Activated T-helper 2 cell treated with anti-CD3 and anti-CD28 coated beads, Interferon-gamma antibody, Interleukin-2, Interleukin-4, amounts not matched to agents 10 μg/mL and 5 μg/mL and 100 μg/mL, durations not matched to agents 14 hours and 24 hours and 36 hours (primary cell): ENCODE measurements around the gene HOXB3. TPM values are rescaled to one million over a fixed set of nuclear protein-coding genes. Genes with fewer than 3 reads are reported as not detected.
"Not testable (repeated sequence)": the region's sequence is repeated elsewhere in the genome, so short reads cannot be mapped to it uniquely, and the experiment has no call there.

ENCODE experiments used
- DNase-seq: peaks from one replicate; pipeline ENCODE4 v3.0.0; 2021; ENCODE audit warnings: low spot score
- H3K27ac Mint-ChIP-seq: one replicate; pipeline ENCODE4 v1.8.0; 2021; ENCODE audit warnings: mixed read lengths
- H3K27me3 Mint-ChIP-seq: one replicate; pipeline ENCODE4 v1.8.0; 2021; ENCODE audit warnings: low read depth, mixed read lengths
- H3K36me3 Mint-ChIP-seq: one replicate; pipeline ENCODE4 v1.8.0; 2021; ENCODE audit warnings: low read depth, mixed read lengths
- H3K4me1 Mint-ChIP-seq: one replicate; pipeline ENCODE4 v1.8.0; 2021; ENCODE audit warnings: low read depth, mixed read lengths
- H3K4me3 Mint-ChIP-seq: one replicate; pipeline ENCODE4 v1.8.0; 2021; ENCODE audit warnings: low read depth, mild to moderate bottlenecking, moderate library complexity, mixed read lengths
- H3K9me3 Mint-ChIP-seq: one replicate; pipeline ENCODE4 v1.8.0; 2021; ENCODE audit warnings: mixed read lengths
- intact Hi-C: fragments of 100-400 bp; cut with micrococcal nuclease; formaldehyde crosslinking; loops from one replicate; pipeline ENCODE4 v1.15.1; 2023
- total RNA-seq: library from RNA; stranded (reverse); gene quantifications from 2 replicates; pipeline ENCODE4 v1.2.3, GENCODE V29; 2022

The HOXB3 gene
- total RNA-seq, 1 donor from 2014 or later: 3.8 TPM

DNA sequence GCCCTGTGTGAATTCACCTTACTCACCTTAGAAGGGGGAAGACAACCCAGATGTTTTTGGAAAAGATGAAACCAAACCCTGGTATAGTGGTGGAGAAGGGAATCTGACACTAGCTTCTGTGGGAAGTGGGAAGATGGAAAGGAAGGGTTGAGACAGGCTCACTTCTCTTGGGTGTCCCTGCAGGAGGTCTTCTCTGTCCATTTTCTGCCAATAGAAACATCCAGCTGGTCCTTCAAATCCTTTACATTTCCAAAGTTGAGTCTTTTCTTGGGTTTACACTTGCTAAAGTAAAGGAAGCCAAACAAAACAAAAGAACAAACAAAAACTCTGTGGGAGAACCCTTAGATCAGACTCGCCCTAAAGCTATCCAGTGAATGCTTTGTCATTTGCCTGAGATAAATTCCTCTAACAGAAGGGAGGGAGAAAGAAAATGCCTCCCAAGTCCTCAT, 69.4 kb downstream of the HOXB3 start:
- no peak overlapping the region for H3K27ac Mint-ChIP-seq
- peaks cover 61% of the 10 kb centered on the region for H3K27me3 Mint-ChIP-seq
- no peaks in the 10 kb centered on the region for H3K36me3 Mint-ChIP-seq
- H3K4me1 Mint-ChIP-seq: peaks cover 6% of the 10 kb centered on the region
- H3K4me3 Mint-ChIP-seq: no peak overlapping the region
- intact Hi-C loops: no loop called here
- H3K9me3 Mint-ChIP-seq: no peaks in the 10 kb centered on the region
- no peak for DNase-seq

DNA sequence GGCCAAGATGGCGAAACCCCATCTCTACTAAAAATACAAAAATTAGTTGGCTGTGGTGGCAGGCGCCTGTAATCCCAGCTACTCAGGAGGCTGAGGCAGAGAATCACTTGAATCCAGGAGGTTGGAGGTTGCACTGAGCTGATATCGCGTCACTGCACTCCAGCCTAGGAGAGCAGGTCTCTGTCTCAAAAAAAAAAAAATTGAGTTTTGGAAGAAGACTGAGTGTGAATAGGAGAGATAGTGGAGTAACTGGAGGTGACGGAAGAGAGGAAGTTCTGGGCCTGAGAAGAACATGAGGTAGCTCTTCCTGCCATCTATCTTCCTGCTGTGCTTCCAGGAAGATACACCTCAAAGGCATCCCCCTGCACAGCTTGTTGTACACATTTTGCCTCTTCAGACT, 70.6 kb downstream of the HOXB3 start:
- H3K4me1 Mint-ChIP-seq: peaks cover 8% of the 10 kb centered on the region

DNA sequence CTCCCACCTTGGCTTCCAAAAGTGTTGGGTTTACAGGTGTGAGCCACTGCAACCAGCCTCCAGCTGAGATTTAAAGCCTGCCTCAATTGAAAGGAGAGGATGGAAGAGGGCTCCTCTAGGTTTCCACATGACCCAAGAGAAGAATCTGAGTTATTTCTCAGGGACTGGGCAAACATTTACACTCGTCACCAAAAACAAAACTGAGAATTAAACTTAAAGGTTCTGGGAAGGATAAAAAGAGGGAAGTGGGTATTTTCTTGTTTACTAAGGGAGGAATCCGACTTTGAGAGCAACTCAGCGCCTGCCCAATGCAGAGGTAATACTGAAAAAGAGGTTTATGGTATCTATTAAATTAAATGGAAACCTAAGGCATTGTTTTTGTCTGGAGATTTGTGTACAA, 72.6 kb downstream of the HOXB3 start:
- intact Hi-C loops: no loop called here
- peaks cover 26% of the 10 kb centered on the region for H3K4me1 Mint-ChIP-seq
- H3K27ac Mint-ChIP-seq: no peak overlapping the region
- no peak overlapping the region for H3K4me3 Mint-ChIP-seq
- DNase-seq: no peak
- H3K27me3 Mint-ChIP-seq: peaks cover 46% of the 10 kb centered on the region
- H3K9me3 Mint-ChIP-seq: no peaks in the 10 kb centered on the region
- H3K36me3 Mint-ChIP-seq: no peaks in the 10 kb centered on the region

More for the DNA sequence above, 70.6 kb downstream of the HOXB3 start:
- Mint-ChIP-seq H3K27ac (no peak overlapping the region), H3K9me3 (no peaks in the 10 kb centered on the region), H3K36me3 (no peaks in the 10 kb centered on the region), H3K4me3 (no peak overlapping the region), H3K27me3 (peaks cover 61% of the 10 kb centered on the region)
- no peak for DNase-seq
- intact Hi-C loops: no loop called here

DNA sequence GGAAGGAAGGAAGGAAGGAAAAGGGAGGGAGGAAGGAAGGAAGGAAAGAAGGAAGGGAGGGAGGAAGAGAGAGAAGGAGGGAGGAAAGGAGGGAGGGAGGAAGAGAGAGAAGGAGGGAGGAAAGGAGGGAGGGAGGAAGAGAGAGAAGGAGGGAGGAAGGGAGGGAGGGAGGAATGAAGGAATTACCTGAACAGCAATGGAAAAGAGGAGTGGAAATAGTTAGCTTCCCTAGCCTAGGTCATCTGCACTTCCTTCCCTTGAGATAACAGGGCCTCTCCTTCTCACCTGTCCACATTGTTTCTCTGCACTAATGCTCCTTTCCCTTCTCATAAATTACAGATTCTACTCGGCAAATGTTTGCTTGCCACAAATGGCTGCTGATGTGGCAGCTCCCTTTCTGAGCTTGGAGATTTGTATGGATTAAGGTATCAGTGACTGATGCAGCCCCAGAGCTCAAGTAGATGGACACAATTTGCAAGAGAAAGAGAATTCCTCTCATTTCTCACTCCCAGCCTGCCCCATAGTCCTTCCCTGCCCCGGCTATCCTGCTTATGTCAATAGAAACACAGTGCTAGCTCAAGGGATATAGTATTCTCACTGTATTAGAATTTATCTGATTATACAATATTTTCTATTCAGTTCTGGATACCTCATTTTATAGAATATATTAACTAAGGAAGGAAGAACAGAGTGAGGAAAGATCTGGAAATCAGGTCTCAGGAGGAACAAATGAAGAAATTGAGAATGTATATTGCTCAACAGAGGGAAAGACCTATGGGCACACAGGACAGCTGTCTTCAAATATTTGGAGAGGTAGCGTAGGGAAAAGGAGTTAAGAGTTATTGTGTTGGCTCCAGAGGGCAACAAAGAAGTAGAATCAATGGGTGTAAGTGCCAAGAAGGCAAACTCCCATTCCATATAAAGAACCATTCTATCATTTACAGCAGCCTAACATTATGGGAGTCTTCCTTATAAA, 73.8 kb downstream of the HOXB3 start:
- H3K27ac Mint-ChIP-seq: no peak overlapping the region
- no peak overlapping the region for H3K4me3 Mint-ChIP-seq

DNA sequence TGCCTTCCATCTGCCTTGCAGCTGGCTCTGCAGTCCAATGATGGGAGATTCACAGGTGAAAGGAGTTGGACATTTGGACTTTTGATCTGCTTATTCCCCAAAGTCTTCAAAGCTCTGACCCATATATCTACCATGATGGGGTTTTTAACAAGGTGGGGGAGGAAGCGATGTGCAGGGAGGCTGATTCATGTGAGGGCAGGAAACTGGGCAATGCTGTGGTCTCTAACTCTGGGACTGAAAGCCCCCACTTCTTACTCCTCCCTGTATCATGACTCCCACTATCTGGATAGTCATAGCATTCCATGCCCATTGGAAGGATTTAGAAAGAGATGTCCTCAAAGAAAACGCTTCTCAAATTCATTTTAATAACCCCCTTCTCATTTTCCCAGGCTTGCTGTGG, 75.6 kb downstream of the HOXB3 start:
- DNase-seq: no peak
- Mint-ChIP-seq H3K27ac (no peak overlapping the region), H3K27me3 (peaks cover 28% of the 10 kb centered on the region), H3K9me3 (no peaks in the 10 kb centered on the region), H3K36me3 (no peaks in the 10 kb centered on the region), H3K4me1 (peaks cover 43% of the 10 kb centered on the region), H3K4me3 (no peak overlapping the region)
- intact Hi-C loops: no loop called here

More for the DNA sequence above, 73.8 kb downstream of the HOXB3 start:
- Mint-ChIP-seq H3K4me1 (peaks cover 35% of the 10 kb centered on the region), H3K9me3 (no peaks in the 10 kb centered on the region), H3K27me3 (peaks cover 41% of the 10 kb centered on the region), H3K36me3 (no peaks in the 10 kb centered on the region)
- intact Hi-C loops: no loop called here
- no peak for DNase-seq

DNA sequence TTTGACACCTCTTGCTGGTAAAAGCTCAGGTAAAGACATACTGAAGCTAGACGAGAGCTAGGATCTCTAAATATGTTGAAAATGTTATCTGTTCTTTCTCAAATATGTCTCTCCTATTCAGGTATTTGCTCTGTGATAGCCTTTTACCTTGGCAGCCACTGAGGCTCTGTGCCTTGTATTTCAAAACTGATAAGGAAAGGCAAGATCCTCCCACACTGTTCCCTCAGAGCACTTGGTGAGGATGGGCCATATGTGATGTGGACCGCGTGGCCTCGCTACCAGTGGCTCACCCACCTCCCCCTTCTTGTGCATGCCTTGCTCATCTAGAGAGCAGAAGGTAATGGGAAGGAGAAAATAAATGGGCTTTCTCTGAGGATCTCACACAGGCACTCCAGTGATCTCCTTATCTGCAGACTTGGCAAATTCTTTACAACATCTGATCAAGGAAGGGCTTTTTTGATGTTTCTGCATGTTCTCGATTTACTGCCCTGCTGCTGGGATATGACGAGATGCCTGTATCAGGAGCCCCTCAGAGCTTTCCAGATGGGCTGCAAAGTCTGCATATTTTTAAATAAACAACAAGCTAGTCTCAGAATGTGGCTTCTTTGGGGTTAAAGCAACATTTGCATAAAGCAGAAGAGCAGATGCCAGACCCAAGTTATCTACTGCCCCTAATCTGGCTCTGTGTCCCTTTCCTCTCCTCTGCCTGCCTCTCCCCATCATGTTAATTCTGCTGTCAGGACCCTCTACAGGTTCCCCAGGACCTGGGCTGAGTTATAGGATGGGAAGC, 76.2 kb downstream of the HOXB3 start:
- Mint-ChIP-seq H3K27me3 (peaks cover 28% of the 10 kb centered on the region), H3K4me1 (peaks cover 42% of the 10 kb centered on the region), H3K4me3 (no peak overlapping the region), H3K9me3 (no peaks in the 10 kb centered on the region), H3K27ac (no peak overlapping the region), H3K36me3 (no peaks in the 10 kb centered on the region)
- intact Hi-C loops: no loop called here
- no peak for DNase-seq

DNA sequence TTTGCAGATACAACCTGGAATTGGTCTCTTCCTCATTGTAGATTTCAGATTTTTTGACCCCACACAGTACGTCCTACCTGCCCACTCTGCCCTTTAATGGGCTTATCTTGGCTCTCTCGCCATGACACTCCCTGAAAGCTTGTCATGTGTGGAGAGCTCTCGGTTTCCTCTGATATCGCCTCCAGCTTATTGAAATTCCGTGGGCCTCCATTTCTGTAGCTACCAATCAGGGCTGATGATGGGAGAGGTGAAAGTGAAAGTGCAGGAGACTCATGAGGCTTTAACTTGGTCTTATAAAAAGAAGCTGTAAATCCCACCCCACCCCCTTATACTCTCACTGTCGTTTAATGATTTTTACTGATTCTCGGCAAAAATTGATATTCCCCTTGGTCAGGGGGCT, 76.9 kb downstream of the HOXB3 start:
- H3K27ac Mint-ChIP-seq: peak overlapping the region; percentile 7
- H3K9me3 Mint-ChIP-seq: no peaks in the 10 kb centered on the region
- H3K4me1 Mint-ChIP-seq: peaks cover 46% of the 10 kb centered on the region
- peak; percentile 26 for DNase-seq
- intact Hi-C loops: no loop called here
- peak overlapping the region; percentile 20 for H3K4me3 Mint-ChIP-seq
- H3K36me3 Mint-ChIP-seq: no peaks in the 10 kb centered on the region
- peaks cover 28% of the 10 kb centered on the region for H3K27me3 Mint-ChIP-seq

DNA sequence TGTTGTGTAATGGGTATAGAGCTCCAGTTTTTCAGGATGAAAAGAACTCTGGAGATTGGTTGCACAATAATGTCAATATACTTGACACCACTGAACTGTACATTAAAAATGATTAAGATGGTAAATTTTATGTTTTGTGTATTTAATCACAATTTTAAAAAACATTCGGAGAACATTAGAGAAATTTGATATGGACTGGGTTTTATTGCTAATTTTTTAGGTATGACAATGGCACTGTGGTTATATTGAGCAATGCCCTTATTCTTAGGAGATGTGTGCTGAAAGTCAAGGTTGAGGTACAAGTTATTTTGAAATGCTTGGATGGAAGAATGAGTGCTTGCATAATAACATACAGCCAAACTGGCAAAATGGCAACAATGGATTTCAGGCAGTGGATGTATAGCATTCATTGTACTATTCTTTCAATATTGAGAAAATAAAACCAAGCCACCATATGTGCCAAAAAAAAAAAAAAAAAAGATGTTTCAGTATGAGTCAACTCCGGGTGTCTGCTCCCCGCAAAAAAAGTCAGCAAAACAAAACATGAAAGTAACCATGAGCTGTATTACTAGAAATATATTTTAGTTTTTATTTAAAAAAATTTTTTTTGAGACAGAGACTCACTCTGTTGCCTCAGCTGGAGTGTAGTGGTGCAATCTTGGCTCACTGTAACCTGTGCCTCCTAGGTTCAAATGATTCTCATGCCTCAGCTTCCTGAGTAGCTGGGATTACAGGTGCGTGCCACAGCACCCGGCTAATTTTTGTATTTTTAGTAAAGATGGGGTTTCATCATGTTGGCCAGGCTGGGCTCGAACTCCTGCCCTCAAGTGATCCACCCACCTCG, 79.1 kb downstream of the HOXB3 start:
- DNase-seq: peak; percentile 49
- intact Hi-C loops: loop anchor here (2.0 kb wide), 1 partner anchor 36 kb away; no protein-coding TSS in a partner anchor
- Mint-ChIP-seq H3K9me3 (no peaks in the 10 kb centered on the region), H3K4me3 (no peak overlapping the region), H3K27me3 (peaks cover 14% of the 10 kb centered on the region), H3K4me1 (peaks cover 54% of the 10 kb centered on the region), H3K27ac (peak overlapping the region; percentile 75), H3K36me3 (no peaks in the 10 kb centered on the region)

DNA sequence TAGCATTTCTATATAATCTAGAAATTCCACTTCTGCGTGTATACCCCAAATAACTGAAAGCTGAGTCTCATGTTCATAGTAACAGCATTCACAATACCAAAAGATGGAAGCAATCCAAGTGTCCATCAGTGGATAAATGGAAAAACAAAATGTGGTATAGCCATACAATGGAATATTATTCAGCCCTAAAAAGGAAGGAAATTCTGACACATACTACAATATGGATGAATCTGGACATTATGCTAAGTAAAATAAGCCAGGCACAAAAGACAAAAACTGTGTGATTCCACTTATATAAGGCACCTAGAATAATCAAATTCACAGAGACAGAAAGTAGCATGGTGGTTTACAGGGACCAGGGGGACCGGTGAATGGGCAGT, 79.7 kb downstream of the HOXB3 start:
- intact Hi-C loops: loop anchor here (2.0 kb wide), 1 partner anchor 36 kb away; no protein-coding TSS in a partner anchor
- Mint-ChIP-seq H3K36me3 (no peaks in the 10 kb centered on the region), H3K27ac (peak overlapping the region; percentile 75), H3K9me3 (no peaks in the 10 kb centered on the region), H3K27me3 (peaks cover 11% of the 10 kb centered on the region), H3K4me1 (peaks cover 60% of the 10 kb centered on the region), H3K4me3 (no peak overlapping the region)
- DNase-seq: no peak

DNA sequence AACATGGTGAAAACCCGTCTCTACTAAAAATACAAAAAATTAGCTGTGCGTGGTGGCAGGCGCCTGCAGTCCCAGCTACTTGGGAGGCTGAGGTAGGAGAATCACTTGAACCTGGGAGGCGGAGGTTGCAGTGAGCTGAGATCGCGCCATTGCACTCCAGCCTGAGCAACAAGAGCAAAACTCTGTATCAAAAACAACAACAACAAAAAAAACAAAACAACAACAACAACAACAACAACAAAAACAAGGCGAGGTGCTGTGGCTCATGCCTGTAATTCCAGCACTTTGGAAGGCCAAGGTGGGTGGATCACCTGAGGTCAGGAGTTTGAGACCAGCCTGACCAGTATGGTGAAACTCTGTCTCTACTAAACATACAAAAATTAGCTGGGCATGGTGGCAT, 80.3 kb downstream of the HOXB3 start:
- not testable (repeated sequence) for H3K27me3 Mint-ChIP-seq
- intact Hi-C loops: loop anchor here (2.0 kb wide), 1 partner anchor 37 kb away; no protein-coding TSS in a partner anchor

DNA sequence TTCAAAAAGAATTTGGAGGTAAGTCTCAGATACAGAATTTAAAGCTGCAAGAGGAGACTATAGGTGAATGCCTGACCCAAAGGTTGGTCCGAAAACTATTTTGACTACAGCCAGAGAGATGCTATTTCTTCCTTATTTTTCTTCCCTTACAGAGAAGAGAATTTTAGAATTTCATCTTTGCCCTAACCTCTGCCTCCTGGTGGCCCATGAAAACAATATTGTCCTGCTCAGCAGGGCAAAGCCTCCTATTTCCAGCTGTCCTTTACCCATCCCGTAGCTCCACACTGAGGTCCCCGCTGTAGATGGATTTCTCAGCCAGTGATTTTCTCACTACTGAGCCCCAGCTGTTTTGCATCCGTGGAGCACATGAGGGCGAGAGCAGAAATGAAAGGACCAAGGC, 83.8 kb downstream of the HOXB3 start:
- Mint-ChIP-seq H3K4me1 (peaks cover 35% of the 10 kb centered on the region), H3K4me3 (no peak overlapping the region), H3K27ac (peak overlapping the region; percentile 63), H3K9me3 (no peaks in the 10 kb centered on the region), H3K27me3 (peaks cover 18% of the 10 kb centered on the region), H3K36me3 (no peaks in the 10 kb centered on the region)
- no peak for DNase-seq
- intact Hi-C loops: loop anchor here (2.0 kb wide), 1 partner anchor 21 kb away; no protein-coding TSS in a partner anchor

More for the DNA sequence above, 80.3 kb downstream of the HOXB3 start:
- peaks cover 63% of the 10 kb centered on the region for H3K4me1 Mint-ChIP-seq
- not testable (repeated sequence) for H3K36me3 Mint-ChIP-seq, H3K27ac Mint-ChIP-seq, H3K9me3 Mint-ChIP-seq, DNase-seq, H3K4me3 Mint-ChIP-seq

DNA sequence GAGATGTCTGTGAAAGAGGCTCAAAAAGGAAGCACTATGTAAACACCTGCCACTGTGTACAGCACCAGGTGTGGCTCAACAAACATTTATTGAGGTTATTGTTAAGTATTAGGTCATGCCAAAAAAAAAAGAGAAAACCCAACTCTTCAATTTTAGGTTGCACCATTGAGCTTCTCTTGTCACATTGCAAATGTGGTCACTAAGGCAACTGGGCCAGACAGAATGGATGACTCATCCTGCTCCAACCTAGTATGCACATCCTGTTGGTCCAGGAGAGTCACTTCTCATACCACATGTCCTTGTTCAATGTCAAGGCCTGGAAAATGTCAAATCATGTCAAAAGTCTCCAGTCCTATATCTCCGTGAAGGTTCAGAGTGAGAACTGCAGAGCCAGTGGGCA, 84.3 kb downstream of the HOXB3 start:
- peak; percentile 60 for DNase-seq
- Mint-ChIP-seq H3K4me3 (no peak overlapping the region), H3K27me3 (peaks cover 18% of the 10 kb centered on the region), H3K36me3 (no peaks in the 10 kb centered on the region), H3K27ac (peak overlapping the region; percentile 63), H3K9me3 (no peaks in the 10 kb centered on the region), H3K4me1 (peaks cover 31% of the 10 kb centered on the region)
- intact Hi-C loops: loop anchor here (2.0 kb wide), 1 partner anchor 21 kb away; no protein-coding TSS in a partner anchor
